Measurements from ENCODE around the gene TEX44.
"Not testable (repeated sequence)": the region's sequence is repeated elsewhere in the genome, so short reads cannot be mapped to it uniquely, and the experiment has no call there.

The TEX44 gene

DNA sequence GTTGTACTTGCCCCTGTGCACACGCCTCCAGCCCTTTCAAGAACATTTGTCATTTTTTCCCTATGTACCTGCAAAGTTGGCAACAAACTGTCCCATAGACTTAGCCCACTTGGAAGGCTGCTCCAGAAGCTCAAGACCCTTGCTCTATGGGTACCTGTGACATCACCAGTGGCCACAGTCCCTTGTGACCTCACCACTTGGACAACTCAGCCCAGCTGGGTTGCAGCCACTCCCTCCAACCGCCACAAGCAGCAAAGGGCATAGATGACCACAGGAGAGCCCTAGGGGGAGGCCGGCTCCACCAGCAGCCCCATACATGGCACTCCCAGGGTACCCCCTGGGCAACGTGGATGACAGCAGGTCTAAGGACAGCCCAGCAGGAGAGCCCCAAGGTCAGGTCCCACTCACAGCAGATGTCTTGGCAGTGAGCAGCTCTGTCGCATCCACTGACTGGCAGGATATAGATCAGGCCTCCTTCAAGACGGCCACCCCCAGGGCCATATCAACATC, at the start of gene TEX44:
TSS of gene TEX44 (plus strand) at position 229 of the 510 bp plus-strand sequence. CDS start at position 317, 88 bp downstream.
- Mint-ChIP-seq H3K36me3 (ENCODE audit: insufficient read depth) (peaks cover 2% of the 10 kb centered on the region), H3K4me3 (no peak within 1 kb of the TSS), H3K9me3 (no peaks in the 10 kb centered on the region), H3K4me1 (no peaks in the 10 kb centered on the region), H3K27me3 (peaks cover 5% of the 10 kb centered on the region), H3K27ac (ENCODE audit: low read depth) (no peak within 1 kb of the TSS)
- DNase-seq (ENCODE audit: low spot score in 2 of 2) (no peak), ATAC-seq (replicated peaks; ENCODE audit: extremely low read depth, poor library complexity, severe bottlenecking) (no peak)

DNA sequence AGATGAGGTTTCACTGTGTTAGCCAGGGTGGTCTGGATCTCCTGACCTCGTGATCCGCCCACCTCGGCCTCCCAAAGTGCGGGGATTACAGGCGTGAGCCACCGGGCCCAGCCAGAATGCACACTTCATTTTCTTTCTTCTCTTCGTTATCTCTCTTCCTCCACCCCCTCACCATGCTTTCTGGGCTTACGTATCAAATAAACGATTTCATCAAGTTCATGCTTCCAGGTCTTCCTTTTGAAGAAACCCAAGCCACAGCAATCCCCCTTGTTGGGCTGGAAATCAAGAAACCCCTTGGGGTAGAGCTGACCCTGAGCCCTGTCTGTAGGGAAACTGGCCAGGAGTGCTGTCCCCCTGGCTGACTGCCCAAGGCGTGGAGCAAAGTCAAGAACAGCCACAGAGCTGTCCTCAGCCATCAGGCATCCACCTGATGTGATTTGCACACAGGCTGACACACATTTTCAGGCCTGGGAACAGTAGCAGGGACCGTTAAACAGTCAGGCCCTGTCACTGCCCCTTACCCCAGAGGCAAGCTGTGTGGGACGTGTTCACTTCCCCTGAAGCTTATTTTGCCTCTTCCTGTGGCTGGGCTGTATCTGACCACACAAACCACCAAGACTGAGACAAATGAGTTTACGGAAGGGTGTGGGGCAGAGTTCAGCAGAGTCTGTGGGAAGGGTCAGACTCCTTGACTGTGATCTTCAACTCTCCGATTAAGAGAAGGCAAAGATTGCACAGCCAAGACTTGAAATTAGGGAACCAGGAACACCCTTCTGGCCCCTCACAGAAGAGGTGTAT, 47.4 kb upstream of the TEX44 start:
- Mint-ChIP-seq H3K36me3 (ENCODE audit: insufficient read depth) (peaks cover 4% of the 10 kb centered on the region), H3K27me3 (no peaks in the 10 kb centered on the region), H3K4me3 (peak overlapping the region; percentile 66), H3K27ac (ENCODE audit: low read depth) (peak overlapping the region; percentile 92), H3K4me1 (peaks cover 55% of the 10 kb centered on the region), H3K9me3 (peaks cover 6% of the 10 kb centered on the region)
- peak; percentile 88 for ATAC-seq (replicated peaks; ENCODE audit: extremely low read depth, poor library complexity, severe bottlenecking)
- peak in 1 of 2 donors; percentile 27 for DNase-seq (ENCODE audit: low spot score in 2 of 2)

DNA sequence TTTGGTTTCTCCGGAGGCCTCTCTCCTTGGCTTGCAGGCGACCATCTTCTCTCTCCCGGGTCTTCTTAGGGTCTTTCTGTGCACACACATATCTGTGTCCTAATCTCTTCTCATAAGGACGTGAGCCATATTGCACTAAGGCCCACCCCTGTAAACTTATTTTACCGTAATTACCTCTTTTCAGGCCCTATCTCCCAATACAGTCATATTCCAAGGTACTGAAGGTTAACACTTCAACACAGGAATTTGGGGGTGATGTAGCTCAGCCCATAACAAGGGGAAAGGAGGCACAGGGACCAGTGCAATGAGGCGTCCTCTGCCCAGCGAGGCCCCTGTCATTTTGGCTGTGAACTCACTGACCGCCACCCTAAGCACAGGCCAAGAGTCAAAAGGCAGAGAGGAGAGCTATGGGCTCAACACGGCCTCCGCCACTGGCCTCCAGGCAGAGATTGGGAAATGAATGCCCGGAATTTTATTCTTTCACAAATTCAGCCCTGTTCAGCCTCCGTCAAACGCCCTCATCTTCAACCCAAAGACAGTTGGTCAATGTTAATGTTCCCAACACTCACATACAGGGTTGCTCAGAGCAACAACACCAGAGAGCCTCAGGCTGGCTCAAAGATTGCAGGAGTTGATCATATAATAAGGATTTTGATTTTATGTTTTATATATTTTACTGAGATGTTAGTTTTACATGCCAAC, 46.5 kb upstream of the TEX44 start:
- Mint-ChIP-seq H3K27me3 (no peaks in the 10 kb centered on the region), H3K4me3 (peak overlapping the region; percentile 66), H3K36me3 (ENCODE audit: insufficient read depth) (peaks cover 4% of the 10 kb centered on the region), H3K9me3 (peaks cover 6% of the 10 kb centered on the region), H3K4me1 (peaks cover 54% of the 10 kb centered on the region), H3K27ac (ENCODE audit: low read depth) (peak overlapping the region; percentile 92)
- no peak for DNase-seq (ENCODE audit: low spot score in 2 of 2)
- ATAC-seq (replicated peaks; ENCODE audit: extremely low read depth, poor library complexity, severe bottlenecking): no peak

DNA sequence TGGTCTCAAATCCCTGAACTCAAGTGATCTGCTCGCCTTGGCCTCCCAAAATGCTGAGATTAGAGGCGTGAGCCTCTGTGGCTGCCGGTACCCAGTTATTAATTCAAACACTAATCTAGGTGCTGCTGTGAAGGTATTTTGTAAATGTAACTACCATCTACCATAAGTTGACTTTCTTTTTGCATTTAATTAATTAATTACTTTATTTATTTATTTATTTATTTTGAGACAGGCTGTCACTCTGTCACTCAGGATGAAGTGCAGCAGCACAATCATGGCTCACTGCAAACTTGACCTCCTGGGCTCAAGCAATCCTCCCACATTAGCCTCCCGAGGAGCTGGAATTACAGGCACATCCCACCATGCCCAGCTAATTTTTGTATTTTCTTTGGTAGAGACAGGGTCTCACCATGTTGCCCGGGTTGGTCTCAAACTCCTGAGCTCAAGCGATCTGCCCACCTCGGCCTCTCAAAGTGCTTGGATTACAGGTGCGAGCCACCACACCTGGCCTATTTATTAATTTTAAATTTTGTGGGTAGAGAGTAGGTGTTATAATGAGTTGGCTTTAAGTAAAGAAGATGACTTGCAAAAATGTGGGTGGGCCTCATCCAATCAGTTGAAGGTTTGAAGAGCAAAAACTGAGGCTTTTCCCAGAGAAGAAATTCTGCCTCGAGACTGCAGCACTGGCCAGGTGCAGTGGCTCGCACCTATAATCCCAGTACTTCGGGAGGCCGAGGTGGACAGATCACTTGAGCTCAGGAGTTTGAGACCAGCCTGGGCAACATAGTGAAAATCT, 45.2 kb upstream of the TEX44 start:
- ATAC-seq (replicated peaks; ENCODE audit: extremely low read depth, poor library complexity, severe bottlenecking): no peak
- peaks cover 42% of the 10 kb centered on the region for H3K4me1 Mint-ChIP-seq

DNA sequence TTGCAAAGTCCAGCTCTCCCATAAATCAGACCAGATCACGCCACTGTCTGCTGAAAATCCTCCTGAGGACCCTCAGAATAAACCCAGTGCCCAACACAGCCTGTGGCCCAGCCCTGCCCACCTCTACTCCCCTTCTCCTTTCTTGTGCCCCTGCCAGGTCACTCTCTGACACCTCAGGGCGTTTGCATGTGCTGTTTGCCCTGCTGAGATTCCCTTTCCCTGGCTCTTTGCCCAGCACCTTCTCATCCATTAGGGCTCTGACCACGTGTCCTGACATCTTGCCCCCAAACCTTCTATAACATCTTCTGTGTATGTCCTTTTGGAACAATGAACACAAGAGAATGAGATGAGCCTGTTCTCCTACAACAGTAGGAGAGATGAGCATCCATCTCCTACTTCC, 43.9 kb upstream of the TEX44 start:
- Mint-ChIP-seq H3K4me1 (peaks cover 46% of the 10 kb centered on the region), H3K4me3 (peak overlapping the region; percentile 14)
- no peak for ATAC-seq (replicated peaks; ENCODE audit: extremely low read depth, poor library complexity, severe bottlenecking)

More for the DNA sequence above, 45.2 kb upstream of the TEX44 start:
- H3K36me3 Mint-ChIP-seq (ENCODE audit: insufficient read depth): peaks cover 7% of the 10 kb centered on the region
- no peak overlapping the region for H3K4me3 Mint-ChIP-seq
- no peaks in the 10 kb centered on the region for H3K27me3 Mint-ChIP-seq
- DNase-seq (ENCODE audit: low spot score in 2 of 2): no peak
- peaks cover 3% of the 10 kb centered on the region for H3K9me3 Mint-ChIP-seq
- H3K27ac Mint-ChIP-seq (ENCODE audit: low read depth): peak overlapping the region; percentile 92

DNA sequence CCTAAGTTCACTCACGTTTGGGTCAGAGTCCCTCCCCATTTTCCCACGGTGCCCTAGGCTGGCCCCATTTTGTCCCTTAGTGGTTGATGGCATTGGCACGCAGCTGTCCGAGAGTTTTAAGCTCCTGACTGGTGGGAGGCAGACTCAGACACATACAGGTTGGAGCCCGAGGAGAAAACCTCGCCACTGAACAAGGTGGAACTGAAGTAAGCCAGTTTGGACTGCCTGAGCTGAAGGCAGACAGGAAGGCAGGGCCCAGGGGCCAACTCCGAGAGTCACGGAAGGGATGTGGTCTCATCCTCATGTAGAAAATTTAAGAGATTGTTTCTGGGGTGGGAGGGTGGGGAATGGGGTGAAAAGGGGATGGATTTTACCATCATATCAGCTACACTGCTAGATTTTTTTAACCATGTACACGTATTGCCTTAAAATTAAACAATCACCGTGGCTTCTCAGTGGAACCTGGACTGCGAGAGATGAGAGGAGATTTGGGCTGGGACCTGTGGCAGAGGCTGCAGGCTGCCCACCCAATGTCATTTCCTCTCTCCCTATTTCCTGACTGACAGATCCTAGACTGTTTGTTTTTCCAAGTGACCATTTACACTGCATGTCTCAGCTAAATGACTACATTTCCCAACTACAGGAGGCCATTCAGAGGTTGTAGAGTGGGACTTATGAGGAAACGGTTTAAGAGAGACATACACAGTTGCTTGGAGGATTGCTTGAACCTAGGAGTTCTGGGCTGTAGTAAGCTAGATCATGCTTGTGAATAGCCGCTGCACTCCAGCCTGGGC, 43.0 kb upstream of the TEX44 start:
- no peak overlapping the region for H3K27ac Mint-ChIP-seq (ENCODE audit: low read depth)
- peaks cover 5% of the 10 kb centered on the region for H3K36me3 Mint-ChIP-seq (ENCODE audit: insufficient read depth)
- H3K27me3 Mint-ChIP-seq: no peaks in the 10 kb centered on the region
- DNase-seq (ENCODE audit: low spot score in 2 of 2) (no peak), ATAC-seq (replicated peaks; ENCODE audit: extremely low read depth, poor library complexity, severe bottlenecking) (no peak)
- H3K9me3 Mint-ChIP-seq: peaks cover 12% of the 10 kb centered on the region
- H3K4me1 Mint-ChIP-seq: peaks cover 55% of the 10 kb centered on the region
- H3K4me3 Mint-ChIP-seq: no peak overlapping the region

More for the DNA sequence above, 43.9 kb upstream of the TEX44 start:
- DNase-seq (ENCODE audit: low spot score in 2 of 2): no peak
- Mint-ChIP-seq H3K27me3 (no peaks in the 10 kb centered on the region), H3K9me3 (peaks cover 12% of the 10 kb centered on the region), H3K36me3 (ENCODE audit: insufficient read depth) (peaks cover 5% of the 10 kb centered on the region), H3K27ac (ENCODE audit: low read depth) (peak overlapping the region; percentile 22)

DNA sequence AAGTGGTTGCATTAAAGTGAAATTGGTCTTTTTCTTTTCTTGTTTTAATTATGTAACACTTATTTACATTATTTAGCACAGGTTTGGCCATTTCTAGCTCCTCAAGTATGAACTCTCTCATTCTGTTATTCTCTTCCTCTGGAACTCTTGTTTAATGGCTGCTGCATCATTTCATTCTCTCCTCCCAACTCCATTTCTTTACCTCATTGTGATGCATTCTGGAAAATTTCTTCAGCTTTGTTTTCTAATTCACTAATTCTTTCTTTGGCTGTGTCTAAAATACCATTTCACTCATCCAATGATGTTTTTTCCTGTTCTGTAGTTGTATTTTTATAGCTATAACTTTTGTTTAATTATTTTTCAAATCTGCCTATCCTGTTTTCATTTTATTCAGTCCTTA, 39.9 kb upstream of the TEX44 start:
- no peak for DNase-seq (ENCODE audit: low spot score in 2 of 2)
- no peak for ATAC-seq (replicated peaks; ENCODE audit: extremely low read depth, poor library complexity, severe bottlenecking)
- no peaks in the 10 kb centered on the region for H3K27me3 Mint-ChIP-seq
- H3K36me3 Mint-ChIP-seq (ENCODE audit: insufficient read depth): peaks cover 5% of the 10 kb centered on the region
- H3K4me3 Mint-ChIP-seq: peak overlapping the region; percentile 49
- H3K27ac Mint-ChIP-seq (ENCODE audit: low read depth): no peak overlapping the region
- H3K9me3 Mint-ChIP-seq: peaks cover 12% of the 10 kb centered on the region
- peaks cover 53% of the 10 kb centered on the region for H3K4me1 Mint-ChIP-seq

DNA sequence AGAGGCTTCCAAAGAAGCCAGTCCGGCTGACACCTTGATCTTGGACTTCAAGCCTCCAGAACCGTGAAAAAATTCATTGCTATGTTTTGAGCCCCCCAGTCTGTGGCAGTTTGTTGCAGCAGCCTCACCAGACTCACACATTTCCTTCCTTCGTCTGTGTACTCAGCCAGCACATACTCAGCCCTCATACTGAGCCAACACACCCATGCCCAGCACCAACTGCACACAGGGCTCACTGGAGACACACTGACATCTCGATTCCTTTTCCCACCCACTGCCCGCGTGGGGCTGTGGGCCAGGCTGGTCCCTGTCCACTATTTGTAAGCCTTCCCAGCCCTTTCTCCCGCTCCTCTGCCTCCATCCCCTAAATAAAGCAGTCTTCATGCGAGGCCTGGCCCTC, 38.3 kb upstream of the TEX44 start:
- peaks cover 6% of the 10 kb centered on the region for H3K36me3 Mint-ChIP-seq (ENCODE audit: insufficient read depth)
- H3K27ac Mint-ChIP-seq (ENCODE audit: low read depth): peak overlapping the region; percentile 89
- no peaks in the 10 kb centered on the region for H3K27me3 Mint-ChIP-seq
- H3K9me3 Mint-ChIP-seq: peaks cover 12% of the 10 kb centered on the region
- DNase-seq (ENCODE audit: low spot score in 2 of 2) (no peak), ATAC-seq (replicated peaks; ENCODE audit: extremely low read depth, poor library complexity, severe bottlenecking) (no peak)
- H3K4me1 Mint-ChIP-seq: peaks cover 49% of the 10 kb centered on the region
- peak overlapping the region; percentile 58 for H3K4me3 Mint-ChIP-seq

DNA sequence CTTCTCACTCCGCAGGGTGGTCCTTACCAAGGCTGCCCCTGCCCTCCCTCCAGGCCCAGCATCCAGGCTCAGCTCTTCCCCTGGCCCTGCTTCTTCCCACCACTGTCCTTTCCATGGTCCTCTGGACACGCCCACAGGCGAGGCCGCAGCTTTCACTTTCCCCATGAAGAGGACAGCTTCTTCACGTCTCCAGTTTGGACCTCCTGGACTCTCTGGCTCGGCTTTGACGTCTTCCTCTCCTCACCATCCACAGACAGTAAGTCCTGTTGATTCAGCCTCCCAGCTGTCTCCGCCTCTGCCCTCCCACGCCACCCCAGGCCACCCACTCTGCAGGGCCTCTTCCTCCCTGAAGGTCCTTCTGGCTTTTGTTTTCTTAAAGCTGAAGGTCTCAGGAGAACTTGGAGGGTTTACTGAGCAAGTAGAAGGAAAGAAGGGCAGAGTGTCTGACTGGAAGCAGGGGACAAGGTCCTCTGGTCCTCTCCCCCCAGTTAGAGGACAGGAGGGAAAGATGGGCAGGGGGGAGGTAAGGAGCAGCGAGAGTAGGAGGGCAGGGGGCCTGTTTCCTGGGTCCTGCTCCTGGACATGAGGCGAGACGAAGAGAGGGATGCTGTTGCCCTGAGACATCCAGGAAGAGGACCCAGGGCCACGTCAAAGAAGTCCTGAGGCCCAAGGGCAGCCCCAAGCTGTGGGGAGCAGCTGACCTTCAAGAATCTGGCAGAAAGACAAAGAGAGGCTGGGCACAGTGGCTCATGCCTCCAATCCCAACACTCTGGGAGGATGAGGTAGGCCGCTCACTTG, 37.7 kb upstream of the TEX44 start:
- Mint-ChIP-seq H3K4me1 (peaks cover 42% of the 10 kb centered on the region), H3K9me3 (peaks cover 12% of the 10 kb centered on the region), H3K27ac (ENCODE audit: low read depth) (peak overlapping the region; percentile 89), H3K4me3 (peak overlapping the region; percentile 58), H3K36me3 (ENCODE audit: insufficient read depth) (peaks cover 6% of the 10 kb centered on the region), H3K27me3 (no peaks in the 10 kb centered on the region)
- DNase-seq (ENCODE audit: low spot score in 2 of 2) (no peak), ATAC-seq (replicated peaks; ENCODE audit: extremely low read depth, poor library complexity, severe bottlenecking) (no peak)

DNA sequence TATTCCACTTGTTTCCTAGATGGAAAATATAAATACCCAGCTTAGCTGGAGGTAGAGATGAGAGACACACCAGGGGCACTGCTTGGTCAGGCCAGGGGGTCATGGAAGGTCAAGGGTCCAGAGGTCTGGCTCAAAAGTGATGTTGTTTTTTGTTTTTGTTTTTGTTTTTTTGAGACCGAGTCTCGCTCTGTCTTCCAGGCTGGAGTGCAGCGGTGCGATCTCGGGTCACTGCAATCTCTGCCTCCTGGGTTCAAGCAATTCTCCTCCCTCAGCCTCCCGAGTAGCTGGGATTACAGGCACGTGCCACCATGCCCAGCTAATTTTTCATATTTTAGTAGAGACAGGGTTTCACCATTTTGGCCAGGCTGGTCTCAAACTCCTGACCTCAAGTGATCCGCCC, 36.2 kb upstream of the TEX44 start:
- not testable (repeated sequence) for H3K27me3 Mint-ChIP-seq; ATAC-seq (replicated peaks; ENCODE audit: extremely low read depth, poor library complexity, severe bottlenecking); DNase-seq (ENCODE audit: low spot score in 2 of 2); H3K27ac Mint-ChIP-seq (ENCODE audit: low read depth); H3K36me3 Mint-ChIP-seq (ENCODE audit: insufficient read depth); H3K4me3 Mint-ChIP-seq
- H3K9me3 Mint-ChIP-seq: peaks cover 12% of the 10 kb centered on the region
- peaks cover 40% of the 10 kb centered on the region for H3K4me1 Mint-ChIP-seq

DNA sequence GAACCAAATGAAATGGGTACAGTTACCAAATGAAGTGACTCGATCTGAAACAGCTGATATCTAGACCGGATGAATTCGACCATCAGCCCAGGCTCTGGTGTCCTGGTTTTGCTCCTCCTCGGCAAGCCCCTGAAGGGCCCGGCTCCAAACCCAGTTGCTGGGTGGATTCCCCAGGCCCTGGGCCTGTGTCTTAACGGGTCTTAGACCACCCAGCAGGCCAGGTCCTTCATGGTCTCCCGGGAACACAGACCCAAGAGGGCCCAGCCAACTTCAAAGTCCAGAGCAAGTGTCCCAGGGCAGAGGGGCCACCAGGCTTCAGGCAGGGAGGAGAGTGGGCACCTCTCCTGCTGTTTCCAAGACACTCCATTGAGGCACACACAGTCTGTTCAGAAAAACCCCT, 35.7 kb upstream of the TEX44 start:
- ATAC-seq (replicated peaks; ENCODE audit: extremely low read depth, poor library complexity, severe bottlenecking) (no peak), DNase-seq (ENCODE audit: low spot score in 2 of 2) (no peak)
- H3K4me3 Mint-ChIP-seq: no peak overlapping the region
- peaks cover 3% of the 10 kb centered on the region for H3K36me3 Mint-ChIP-seq (ENCODE audit: insufficient read depth)
- peaks cover 40% of the 10 kb centered on the region for H3K4me1 Mint-ChIP-seq
- peaks cover 12% of the 10 kb centered on the region for H3K9me3 Mint-ChIP-seq
- no peak overlapping the region for H3K27ac Mint-ChIP-seq (ENCODE audit: low read depth)
- H3K27me3 Mint-ChIP-seq: no peaks in the 10 kb centered on the region

All from central memory CD8-positive, alpha-beta T cell (primary cell).